ENCODE results near the gene BEND5. TPM values are rescaled to one million over a fixed set of nuclear protein-coding genes. Genes with fewer than 3 reads are reported as not detected.

Gene BEND5
- total RNA-seq, 5 donors from 2014 or later (not counting 1 experiment from before 2014, with no cell fraction given): 3.3 to 7.9 (median 5.6) TPM

DNA sequence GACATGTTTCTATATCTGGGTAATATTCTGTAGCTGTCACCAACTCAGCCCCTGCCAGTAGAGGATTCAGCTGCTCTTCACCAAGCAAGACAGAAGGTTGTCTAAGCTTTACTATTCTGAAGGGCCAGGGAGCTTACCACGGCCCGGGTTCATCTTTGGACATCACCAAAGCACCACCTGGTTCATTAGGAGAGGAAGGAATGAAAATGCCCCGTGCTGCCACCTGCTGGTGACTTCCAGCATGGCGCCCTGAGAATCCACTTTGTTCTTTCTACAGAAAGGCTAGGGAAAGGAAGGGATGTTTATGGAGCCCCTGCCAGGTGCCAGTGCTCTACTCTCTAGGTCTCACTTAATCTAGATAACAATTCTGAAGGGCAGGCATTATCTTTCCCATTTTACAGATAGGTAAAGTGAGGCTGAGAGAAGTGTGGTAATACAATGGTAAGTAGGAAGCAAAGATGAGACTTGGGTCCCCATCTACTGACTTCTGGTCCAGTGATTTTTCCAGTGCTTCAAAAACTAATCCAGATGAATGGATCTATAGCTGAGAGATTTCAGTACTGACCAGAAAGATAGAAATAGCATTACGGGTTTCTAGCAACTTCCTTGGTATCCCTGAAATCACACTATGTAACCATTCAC is 79.5 kb downstream of the BEND5 start:
- Mint-ChIP-seq H3K27ac (no peak overlapping the region), H3K9me3 (no peaks in the 10 kb centered on the region), H3K36me3 (no peaks in the 10 kb centered on the region), H3K4me3 (no peak overlapping the region), H3K27me3 (peaks cover 21 to 33% of the 10 kb centered on the region in 2 donors), H3K4me1 (no peaks in the 10 kb centered on the region)
- H3K4me3 ChIP-seq (ENCODE audit: control insufficient read depth in 1 of 2, extremely low read depth in 1 of 2, low read length in 1 of 2): no peak overlapping the region
- CTCF ChIA-PET: interaction anchor here in 1 of 2 donors (1.0 kb wide), 1 partner anchor 9 kb away, joined by 3 read pairs; no protein-coding TSS in a partner anchor
- no peaks in the 10 kb centered on the region for H3K9me3 ChIP-seq
- peaks cover 0 to 9% of the 10 kb centered on the region in 2 experiments for H3K27me3 ChIP-seq (replicated peaks in 1 of 2; ENCODE audit: control insufficient read depth in 2 of 2, extremely low read depth in 1 of 2, insufficient read depth in 2 of 2, low read length in 1 of 2)
- ATAC-seq (replicated peaks in 1 of 4) (no peak), DNase-seq (peak in 25 of 35 experiments; percentile 3 to 50 (median 27))
- no peak overlapping the region for H3K27ac ChIP-seq (ENCODE audit: low read length)
- no CpG with 5 or more reads among the region's 5 CpGs for WGBS (ENCODE audit: insufficient coverage)
- POLR2A ChIA-PET: no interaction called here
- no peaks in the 10 kb centered on the region for H3K4me1 ChIP-seq (ENCODE audit: control insufficient read depth in 1 of 2, extremely low read depth in 1 of 2, insufficient read depth in 2 of 2, low read length in 2 of 2)
- H3K36me3 ChIP-seq (ENCODE audit: control insufficient read depth in 2 of 2, extremely low read depth in 1 of 2, insufficient read depth in 1 of 2, low read length in 1 of 2): no peaks in the 10 kb centered on the region

DNA sequence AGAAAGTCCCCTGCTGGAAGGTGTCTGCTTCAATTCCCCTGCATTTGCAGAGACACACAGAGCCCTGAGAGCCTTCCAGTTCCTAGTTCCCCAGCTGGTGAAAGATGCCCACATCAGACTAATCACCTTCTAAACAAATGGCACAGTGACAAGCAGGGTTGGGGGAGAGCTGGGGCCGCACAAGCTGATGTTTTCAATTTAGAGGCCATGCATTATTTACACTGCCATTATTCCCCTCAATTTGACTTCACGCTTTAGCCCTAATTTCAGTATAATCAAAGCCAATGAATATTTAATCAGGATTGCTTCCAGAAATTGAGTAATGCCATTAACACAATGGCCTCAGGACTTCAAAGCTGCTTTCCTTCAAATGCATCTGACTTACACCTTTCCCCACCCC is 81.5 kb downstream of the BEND5 start:
- Histone ChIP-seq H3K9me3 (no peaks in the 10 kb centered on the region), H3K36me3 (ENCODE audit: control insufficient read depth in 2 of 2, extremely low read depth in 1 of 2, insufficient read depth in 1 of 2, low read length in 1 of 2) (no peaks in the 10 kb centered on the region), H3K27me3 (replicated peaks in 1 of 2; ENCODE audit: control insufficient read depth in 2 of 2, extremely low read depth in 1 of 2, insufficient read depth in 2 of 2, low read length in 1 of 2) (peaks cover 0 to 9% of the 10 kb centered on the region in 2 experiments), H3K27ac (ENCODE audit: low read length) (no peak overlapping the region), H3K4me1 (ENCODE audit: control insufficient read depth in 1 of 2, extremely low read depth in 1 of 2, insufficient read depth in 2 of 2, low read length in 2 of 2) (no peaks in the 10 kb centered on the region), H3K4me3 (ENCODE audit: control insufficient read depth in 1 of 2, extremely low read depth in 1 of 2, low read length in 1 of 2) (no peak overlapping the region)
- no peaks in the 10 kb centered on the region for H3K36me3 Mint-ChIP-seq
- ATAC-seq (replicated peaks in 1 of 4) (no peak), DNase-seq (no peak)
- no peak overlapping the region for H3K27ac Mint-ChIP-seq
- no peak overlapping the region for H3K4me3 Mint-ChIP-seq
- 90% methylated on average over 2 of the region's 2 CpGs for WGBS (ENCODE audit: insufficient coverage)
- ChIA-PET POLR2A (no interaction called here), CTCF (no interaction called here)
- H3K4me1 Mint-ChIP-seq: no peaks in the 10 kb centered on the region
- no peaks in the 10 kb centered on the region for H3K9me3 Mint-ChIP-seq
- peaks cover 15 to 19% of the 10 kb centered on the region in 2 donors for H3K27me3 Mint-ChIP-seq

GRCh38 chr1:48693674-48694320 is 82.9 kb downstream of the BEND5 start:
- H3K27ac ChIP-seq (ENCODE audit: low read length): no peak overlapping the region
- H3K4me1 Mint-ChIP-seq: no peaks in the 10 kb centered on the region
- H3K27me3 Mint-ChIP-seq: peaks cover 8 to 10% of the 10 kb centered on the region in 2 donors
- ChIA-PET POLR2A (no interaction called here), CTCF (no interaction called here)
- H3K4me1 ChIP-seq (ENCODE audit: control insufficient read depth in 1 of 2, extremely low read depth in 1 of 2, insufficient read depth in 2 of 2, low read length in 2 of 2): no peaks in the 10 kb centered on the region
- H3K36me3 Mint-ChIP-seq: no peaks in the 10 kb centered on the region
- H3K9me3 ChIP-seq: no peaks in the 10 kb centered on the region
- peaks cover 0 to 9% of the 10 kb centered on the region in 2 experiments for H3K27me3 ChIP-seq (replicated peaks in 1 of 2; ENCODE audit: control insufficient read depth in 2 of 2, extremely low read depth in 1 of 2, insufficient read depth in 2 of 2, low read length in 1 of 2)
- no peak overlapping the region for H3K27ac Mint-ChIP-seq
- no peak for ATAC-seq (replicated peaks in 1 of 4)
- H3K4me3 ChIP-seq (ENCODE audit: control insufficient read depth in 1 of 2, extremely low read depth in 1 of 2, low read length in 1 of 2): no peak overlapping the region
- no peak for DNase-seq
- no peaks in the 10 kb centered on the region for H3K36me3 ChIP-seq (ENCODE audit: control insufficient read depth in 2 of 2, extremely low read depth in 1 of 2, insufficient read depth in 1 of 2, low read length in 1 of 2)
- H3K4me3 Mint-ChIP-seq: no peak overlapping the region
- H3K9me3 Mint-ChIP-seq: no peaks in the 10 kb centered on the region
- 71% methylated on average over 2 of the region's 12 CpGs for WGBS (ENCODE audit: insufficient coverage)

DNA sequence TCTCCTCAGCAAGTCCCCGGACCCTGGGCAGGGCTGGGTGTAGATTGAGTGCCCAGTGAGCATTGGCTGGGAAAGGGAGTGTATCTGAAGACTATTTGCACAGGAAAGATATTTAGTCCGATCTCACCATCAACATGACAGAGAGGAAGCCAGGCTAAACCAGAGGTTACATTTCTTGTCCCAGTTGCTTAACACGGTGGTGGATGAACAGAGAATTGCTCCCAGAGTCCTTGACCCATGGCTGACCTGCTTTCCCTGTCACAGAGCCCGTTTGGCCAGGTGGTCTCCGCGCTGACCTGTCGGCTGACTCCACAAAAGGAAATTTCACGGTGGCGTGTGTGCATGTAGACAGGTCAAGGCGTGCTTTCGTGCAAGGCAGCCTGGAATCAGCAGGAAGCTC is 83.5 kb downstream of the BEND5 start:
- H3K9me3 Mint-ChIP-seq: no peaks in the 10 kb centered on the region

DNA sequence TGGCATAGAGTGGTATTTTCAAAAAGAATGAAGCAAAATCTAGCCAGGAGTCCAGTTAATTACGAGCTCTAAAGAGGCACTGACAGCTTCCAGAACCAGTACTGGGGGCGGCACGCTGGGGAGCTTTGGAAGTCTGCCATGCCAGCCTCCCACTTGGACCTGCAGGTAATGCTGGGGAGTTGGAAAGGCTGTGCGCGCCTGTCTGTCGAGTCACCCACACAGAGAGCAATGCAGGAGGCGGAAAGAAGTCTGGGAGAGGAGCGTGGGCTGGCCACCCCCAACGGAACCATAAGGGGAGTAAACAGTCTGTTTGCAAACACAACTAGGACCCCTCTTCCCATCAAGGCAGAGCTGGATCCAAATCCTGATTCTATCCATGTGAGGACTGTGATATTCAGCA is 84.5 kb downstream of the BEND5 start:
- H3K27me3 ChIP-seq (replicated peaks in 1 of 2; ENCODE audit: control insufficient read depth in 2 of 2, extremely low read depth in 1 of 2, insufficient read depth in 2 of 2, low read length in 1 of 2): peaks cover 0 to 7% of the 10 kb centered on the region in 2 experiments
- ChIA-PET CTCF (no interaction called here), POLR2A (no interaction called here)
- no peaks in the 10 kb centered on the region for H3K4me1 ChIP-seq (ENCODE audit: control insufficient read depth in 1 of 2, extremely low read depth in 1 of 2, insufficient read depth in 2 of 2, low read length in 2 of 2)
- peaks cover 5 to 6% of the 10 kb centered on the region in 2 donors for H3K27me3 Mint-ChIP-seq
- H3K4me3 Mint-ChIP-seq: no peak overlapping the region
- DNase-seq: no peak
- no peaks in the 10 kb centered on the region for H3K9me3 ChIP-seq
- H3K4me1 Mint-ChIP-seq: no peaks in the 10 kb centered on the region
- WGBS (ENCODE audit: insufficient coverage): 81% methylated on average over 3 of the region's 9 CpGs
- ATAC-seq (replicated peaks in 1 of 4): no peak
- H3K36me3 ChIP-seq (ENCODE audit: control insufficient read depth in 2 of 2, extremely low read depth in 1 of 2, insufficient read depth in 1 of 2, low read length in 1 of 2): no peaks in the 10 kb centered on the region
- no peak overlapping the region for H3K27ac ChIP-seq (ENCODE audit: low read length)
- no peaks in the 10 kb centered on the region for H3K9me3 Mint-ChIP-seq
- no peak overlapping the region for H3K27ac Mint-ChIP-seq
- no peak overlapping the region for H3K4me3 ChIP-seq (ENCODE audit: control insufficient read depth in 1 of 2, extremely low read depth in 1 of 2, low read length in 1 of 2)
- no peaks in the 10 kb centered on the region for H3K36me3 Mint-ChIP-seq

More for the DNA sequence above, 83.5 kb downstream of the BEND5 start:
- Histone ChIP-seq H3K27me3 (replicated peaks in 1 of 2; ENCODE audit: control insufficient read depth in 2 of 2, extremely low read depth in 1 of 2, insufficient read depth in 2 of 2, low read length in 1 of 2) (peaks cover 0 to 10% of the 10 kb centered on the region in 2 experiments), H3K4me3 (ENCODE audit: control insufficient read depth in 1 of 2, extremely low read depth in 1 of 2, low read length in 1 of 2) (no peak overlapping the region), H3K36me3 (ENCODE audit: control insufficient read depth in 2 of 2, extremely low read depth in 1 of 2, insufficient read depth in 1 of 2, low read length in 1 of 2) (no peaks in the 10 kb centered on the region), H3K4me1 (ENCODE audit: control insufficient read depth in 1 of 2, extremely low read depth in 1 of 2, insufficient read depth in 2 of 2, low read length in 2 of 2) (no peaks in the 10 kb centered on the region), H3K9me3 (no peaks in the 10 kb centered on the region), H3K27ac (ENCODE audit: low read length) (no peak overlapping the region)
- Mint-ChIP-seq H3K36me3 (no peaks in the 10 kb centered on the region), H3K4me1 (no peaks in the 10 kb centered on the region), H3K4me3 (no peak overlapping the region), H3K27me3 (peaks cover 5 to 8% of the 10 kb centered on the region in 2 donors), H3K27ac (no peak overlapping the region)
- WGBS (ENCODE audit: insufficient coverage): 71% methylated on average over 9 of the region's 11 CpGs
- ChIA-PET CTCF (no interaction called here), POLR2A (no interaction called here)
- DNase-seq: no peak
- no peak for ATAC-seq (replicated peaks in 1 of 4)

GRCh38 chr1:48691429-48692001 is 85.2 kb downstream of the BEND5 start:
- no peaks in the 10 kb centered on the region for H3K4me1 Mint-ChIP-seq
- no peak overlapping the region for H3K27ac ChIP-seq (ENCODE audit: low read length)
- no peaks in the 10 kb centered on the region for H3K4me1 ChIP-seq (ENCODE audit: control insufficient read depth in 1 of 2, extremely low read depth in 1 of 2, insufficient read depth in 2 of 2, low read length in 2 of 2)
- 50% methylated on average over 4 of the region's 5 CpGs for WGBS (ENCODE audit: insufficient coverage)
- no peak overlapping the region for H3K27ac Mint-ChIP-seq
- DNase-seq (no peak), ATAC-seq (replicated peaks in 1 of 4) (no peak)
- no peak overlapping the region for H3K4me3 ChIP-seq (ENCODE audit: control insufficient read depth in 1 of 2, extremely low read depth in 1 of 2, low read length in 1 of 2)
- ChIA-PET CTCF (no interaction called here), POLR2A (no interaction called here)
- no peaks in the 10 kb centered on the region for H3K36me3 ChIP-seq (ENCODE audit: control insufficient read depth in 2 of 2, extremely low read depth in 1 of 2, insufficient read depth in 1 of 2, low read length in 1 of 2)
- peaks cover 0 to 7% of the 10 kb centered on the region in 2 experiments for H3K27me3 ChIP-seq (replicated peaks in 1 of 2; ENCODE audit: control insufficient read depth in 2 of 2, extremely low read depth in 1 of 2, insufficient read depth in 2 of 2, low read length in 1 of 2)
- no peaks in the 10 kb centered on the region for H3K9me3 ChIP-seq
- H3K27me3 Mint-ChIP-seq: peaks cover 5 to 6% of the 10 kb centered on the region in 2 donors
- no peak overlapping the region for H3K4me3 Mint-ChIP-seq
- no peaks in the 10 kb centered on the region for H3K36me3 Mint-ChIP-seq
- no peaks in the 10 kb centered on the region for H3K9me3 Mint-ChIP-seq
